CD4-positive, alpha-beta T cell treated with Interferon gamma for 1 hour (primary cell): ENCODE data around the gene VILL.
"Not testable (repeated sequence)": the region's sequence is repeated elsewhere in the genome, so short reads cannot be mapped to it uniquely, and the experiment has no call there.

ENCODE experiments used
- DNase-seq: peaks from one replicate; pipeline ENCODE4 v3.0.0-alpha.2; 2020

VILL gene

GRCh38 chr3:38019658-38020341 is 29.2 kb downstream of the VILL start:
- DNase-seq: no peak

- no peak for DNase-seq
These were observed 29.7 kb downstream of the VILL start for GRCh38 chr3:38020342-38020726.

- DNase-seq: no peak
These were observed 30.6 kb downstream of the VILL start for GRCh38 chr3:38021196-38021595.

GRCh38 chr3:38022301-38022700 is 31.7 kb downstream of the VILL start:
- DNase-seq: no peak

GRCh38 chr3:38022896-38023709 is 32.5 kb downstream of the VILL start:
- no peak for DNase-seq

- DNase-seq: no peak
These were observed 36.3 kb downstream of the VILL start for GRCh38 chr3:38026856-38027255.

GRCh38 chr3:38027466-38028465 is 37.2 kb downstream of the VILL start:
- DNase-seq: no peak

- no peak for DNase-seq
These were observed 38.2 kb downstream of the VILL start for GRCh38 chr3:38028621-38029361.

GRCh38 chr3:38029400-38030125 is 39.0 kb downstream of the VILL start, which contains the start of gene PLCD1:
TSS of gene PLCD1 (minus strand) at chr3:38029642. CDS start at chr3:38029539, 103 bp downstream.
- peak; percentile 45 for DNase-seq

GRCh38 chr3:38030126-38031021 is 39.8 kb downstream of the VILL start:
- DNase-seq: no peak

- DNase-seq: peak; percentile 14
These were observed 40.7 kb downstream of the VILL start for GRCh38 chr3:38031022-38031994.

- DNase-seq: no peak
These were observed 41.8 kb downstream of the VILL start for GRCh38 chr3:38032328-38032865.

- not testable (repeated sequence) for DNase-seq
These were observed 43.0 kb downstream of the VILL start for GRCh38 chr3:38033586-38033985.

- not testable (repeated sequence) for DNase-seq
These were observed 43.7 kb downstream of the VILL start for GRCh38 chr3:38034335-38034734.

GRCh38 chr3:38036286-38036685 is 45.7 kb downstream of the VILL start:
- no peak for DNase-seq

- DNase-seq: no peak
These were observed 46.3 kb downstream of the VILL start for GRCh38 chr3:38036906-38037305.

- peak; percentile 22 for DNase-seq
These were observed 47.9 kb downstream of the VILL start for GRCh38 chr3:38038447-38038911.

- peak; percentile 87 for DNase-seq
These were observed 48.7 kb downstream of the VILL start, which contains the start of gene DLEC1 for GRCh38 chr3:38039101-38039898. TSS of gene DLEC1 (plus strand) at chr3:38039208. CDS start at chr3:38039226, 18 bp downstream.
